HG03039 (cell line): Measurements from ENCODE around the gene STRBP.
"Not testable (repeated sequence)": the region's sequence is repeated elsewhere in the genome, so short reads cannot be mapped to it uniquely, and the experiment has no call there.

ENCODE experiments used
- ATAC-seq: cut with Tn5 transposase; IDR thresholded peaks from one replicate; pipeline ENCODE4 v1.9.1; 2021; ENCODE audit warnings: mild to moderate bottlenecking, moderate library complexity; ENCODE audit not compliant: unreplicated experiment

Gene STRBP

GRCh38 chr9:123268465-123269259, at the start of gene STRBP:
STRBP (minus strand) TSS chr9:123268586; CDS start chr9:123184134, 84,452 bp downstream.
- ATAC-seq = peak; percentile 78

DNA sequence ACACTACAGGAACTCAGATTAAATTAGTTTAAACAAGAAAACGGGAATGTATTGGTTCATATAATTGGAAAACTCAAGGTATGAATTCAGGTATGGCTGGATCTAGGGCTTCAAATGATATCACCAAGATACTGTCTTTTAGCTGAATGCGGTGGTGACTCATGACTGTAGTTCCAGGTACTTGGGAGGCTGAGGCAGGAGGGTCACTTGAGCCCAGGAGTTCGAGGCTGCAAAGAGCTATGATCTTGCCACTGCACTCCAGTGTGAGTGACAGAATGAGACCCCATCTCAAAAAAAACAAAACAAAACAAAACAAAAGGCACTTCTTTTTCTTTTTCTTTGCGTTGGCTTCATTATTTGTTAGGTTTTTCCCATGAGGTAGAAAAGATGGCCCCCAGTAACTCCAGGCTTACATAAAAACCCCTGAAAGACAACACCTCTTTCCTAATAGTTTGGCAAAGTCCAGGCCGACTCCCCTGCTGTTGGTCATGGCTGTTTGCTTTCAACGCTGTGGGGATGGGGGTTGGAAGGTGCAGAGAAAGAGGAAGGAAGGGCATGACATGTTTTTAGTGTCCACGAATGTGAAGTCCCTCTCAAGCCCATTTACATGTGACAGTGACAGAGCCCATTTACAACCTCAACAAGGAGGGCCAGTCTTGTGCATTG, 47.8 kb upstream of the STRBP start:
- no peak for ATAC-seq

GRCh38 chr9:123315635-123316034, 47.2 kb upstream of the STRBP start:
- ATAC-seq = no peak

GRCh38 chr9:123314617-123315016, 46.2 kb upstream of the STRBP start:
- ATAC-seq = no peak

GRCh38 chr9:123312306-123312877, 44.0 kb upstream of the STRBP start:
- no peak for ATAC-seq

GRCh38 chr9:123311250-123311752, 42.9 kb upstream of the STRBP start:
- no peak for ATAC-seq

DNA sequence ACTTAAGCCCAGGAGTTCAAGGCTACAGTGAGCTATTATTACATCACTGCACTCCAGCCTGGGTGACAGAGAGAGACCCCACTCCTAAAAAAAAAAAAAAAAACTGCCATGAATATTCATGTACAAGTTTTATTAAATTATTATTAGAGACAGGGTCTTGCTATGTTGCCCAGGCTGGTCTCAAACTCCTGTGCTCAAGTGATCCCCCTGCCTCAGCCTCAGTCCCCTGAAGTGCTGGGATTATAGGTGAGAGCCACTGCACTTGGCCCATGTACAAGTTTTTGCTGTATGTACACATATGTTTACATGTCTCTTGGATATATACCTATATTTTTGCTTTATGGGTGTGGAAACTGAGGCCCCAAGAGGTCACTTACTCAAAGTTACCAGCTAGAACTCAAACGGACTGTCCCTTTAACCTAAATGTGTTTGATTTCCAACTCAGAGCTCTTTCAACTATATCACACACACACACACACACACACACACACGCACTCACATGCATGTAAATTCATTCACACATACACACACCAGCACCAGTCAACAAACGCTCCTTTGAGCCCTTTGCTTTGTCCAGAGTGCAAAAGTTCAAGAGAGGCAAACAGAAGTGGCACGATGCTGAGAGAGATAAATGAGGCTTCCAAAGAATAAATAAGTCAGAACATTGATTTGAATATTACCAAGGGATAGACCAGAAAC, 42.3 kb upstream of the STRBP start:
- ATAC-seq = no peak

DNA sequence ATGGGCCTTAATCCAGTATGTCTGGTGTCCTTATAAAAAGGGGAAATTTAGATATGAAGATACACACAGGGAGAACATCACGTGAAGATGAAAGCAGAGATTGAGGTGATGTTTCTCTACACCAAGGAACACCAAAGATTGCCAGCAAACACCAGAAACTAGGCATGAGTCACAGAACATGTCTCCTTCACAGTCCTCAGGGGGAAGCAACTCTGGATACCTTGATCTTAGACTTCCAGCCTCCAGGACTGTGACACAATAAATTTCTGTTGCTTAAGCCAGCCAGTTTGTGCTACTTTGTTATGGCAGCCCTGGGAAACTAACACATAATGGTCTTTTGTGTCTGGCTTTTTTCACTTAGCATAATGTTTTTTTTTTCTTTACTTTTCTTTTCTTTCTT, 41.2 kb upstream of the STRBP start:
- no peak for ATAC-seq

DNA sequence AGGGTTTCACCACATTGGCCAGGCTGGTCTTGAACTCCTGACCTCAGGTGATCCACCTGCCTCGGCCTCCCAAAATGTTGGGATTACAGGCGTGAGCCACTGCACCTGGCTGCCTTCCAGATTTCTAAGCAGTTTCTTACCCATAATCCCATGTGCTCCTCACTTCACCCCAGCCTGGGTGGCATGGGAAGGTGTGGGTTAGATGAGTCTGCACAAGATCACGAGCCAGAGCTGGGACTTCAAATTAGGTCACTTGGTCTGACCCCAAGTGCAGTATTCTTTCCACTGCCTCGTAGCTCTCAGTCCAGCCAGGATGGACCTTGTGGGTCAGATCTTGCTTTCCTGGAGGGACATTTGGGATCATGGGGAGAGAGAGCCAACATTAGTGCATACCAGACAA, 37.5 kb upstream of the STRBP start:
- no peak for ATAC-seq

GRCh38 chr9:123304340-123304691, 35.9 kb upstream of the STRBP start:
- no peak for ATAC-seq

DNA sequence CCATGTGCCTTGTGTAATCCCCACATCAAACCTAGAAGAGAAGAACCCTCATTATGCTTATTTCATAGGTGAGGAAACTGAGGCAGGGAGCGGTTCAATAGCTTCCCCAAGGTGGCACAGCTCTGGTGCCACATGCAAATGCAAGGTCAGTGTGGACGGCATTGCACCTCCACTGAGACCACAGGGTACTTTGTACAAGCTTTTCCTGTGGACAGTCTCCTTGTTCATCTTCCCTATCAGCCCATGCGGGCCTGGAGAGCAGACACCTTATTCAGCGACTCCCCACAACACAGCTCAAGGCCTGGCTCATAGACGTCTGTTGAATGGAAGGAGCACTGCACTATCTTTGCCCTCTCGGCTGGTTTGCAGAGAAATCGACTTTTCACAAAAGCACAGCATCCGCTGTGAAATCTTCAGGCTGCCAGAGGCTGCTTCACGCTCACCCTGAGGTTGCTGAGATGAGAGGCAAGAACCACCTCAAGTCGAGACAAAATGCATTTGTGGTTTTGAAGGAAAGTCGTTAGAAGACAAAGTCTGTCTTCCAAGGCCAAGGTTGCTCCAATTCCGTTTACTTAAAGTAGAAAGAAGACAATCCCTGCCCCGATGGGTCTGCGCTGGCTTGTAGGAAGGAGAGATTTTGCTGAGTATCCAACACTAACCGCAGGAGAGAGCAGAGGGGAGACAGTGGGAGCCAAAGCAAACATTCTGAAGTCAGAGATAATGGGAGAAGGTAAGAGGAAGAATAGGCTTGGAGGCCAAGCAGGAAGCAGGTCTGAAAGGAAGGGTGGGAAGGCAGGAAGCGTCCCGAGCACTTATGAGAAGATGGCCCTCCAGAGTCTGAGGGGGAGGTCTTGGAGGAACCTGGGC, 34.2 kb upstream of the STRBP start:
- ATAC-seq = no peak

GRCh38 chr9:123301936-123302335, 33.5 kb upstream of the STRBP start:
- not testable (repeated sequence) for ATAC-seq

DNA sequence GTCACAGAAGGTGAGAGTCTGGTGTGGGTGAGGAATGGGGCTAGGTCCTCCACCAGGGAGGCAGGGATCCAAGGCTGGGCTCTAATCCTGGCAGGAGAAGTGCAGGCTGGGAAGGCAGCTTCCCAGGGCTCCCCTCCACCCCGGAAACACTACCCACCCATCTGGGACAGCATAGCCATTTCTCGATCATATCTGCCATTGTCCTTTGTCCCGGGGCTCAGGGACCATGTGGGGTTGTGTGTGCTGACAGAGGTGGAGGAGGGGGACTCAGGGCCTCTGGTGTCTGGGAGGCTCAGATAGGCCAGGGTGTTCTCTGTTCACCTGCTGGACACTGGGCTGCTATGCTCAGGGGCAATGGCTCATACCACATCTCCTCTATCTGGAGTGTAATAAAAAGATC, 32.2 kb upstream of the STRBP start:
- no peak for ATAC-seq

GRCh38 chr9:123299558-123300126, 31.3 kb upstream of the STRBP start:
- ATAC-seq = no peak

- no peak for ATAC-seq
Observed at GRCh38 chr9:123296174-123296573, 27.8 kb upstream of the STRBP start.

DNA sequence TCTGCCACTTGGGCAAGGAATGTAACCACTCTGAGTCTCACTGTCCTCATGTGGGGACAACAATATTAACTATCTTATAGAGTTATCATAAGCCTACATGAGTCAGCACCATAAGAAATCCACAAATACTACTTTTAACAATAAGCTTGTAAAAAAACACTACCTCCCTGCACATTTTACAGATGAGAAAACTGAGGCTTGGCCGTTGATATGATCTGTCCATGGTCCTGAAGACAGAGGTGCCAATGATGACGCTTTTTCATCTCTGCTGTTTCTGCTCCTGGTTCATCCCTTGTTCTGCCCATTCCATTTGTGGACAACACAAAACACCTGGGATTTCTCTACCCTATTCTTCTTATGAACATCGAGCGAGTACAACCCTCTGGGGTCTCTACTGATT, 23.4 kb upstream of the STRBP start:
- no peak for ATAC-seq

- ATAC-seq = no peak
Observed at GRCh38 chr9:123290764-123291163, 22.4 kb upstream of the STRBP start.

- ATAC-seq = no peak
Observed at GRCh38 chr9:123287639-123288038, 19.3 kb upstream of the STRBP start.

- no peak for ATAC-seq
Observed at GRCh38 chr9:123286324-123286723, 17.9 kb upstream of the STRBP start.

GRCh38 chr9:123284656-123285055, 16.3 kb upstream of the STRBP start:
- no peak for ATAC-seq
